K562 (cell line): Measurements from ENCODE around the gene CNTFR. TPM values are rescaled to one million over a fixed set of nuclear protein-coding genes. Genes with fewer than 3 reads are reported as not detected.

Source experiments
- DIDO1 ChIP-seq: fragments of 450-650 bp; IDR thresholded peaks from 2 replicates; pipeline ENCODE4 v1.6.1; 2016; ENCODE audit warnings: low read depth, missing biosample characterization, missing genetic modification characterization
- EHMT2 ChIP-seq: fragments of 450-650 bp; IDR thresholded peaks from 2 replicates; pipeline ENCODE4 v1.6.1; 2018; ENCODE audit warnings: antibody characterized with exemption
- KAT7 ChIP-seq: sonication (generic); formaldehyde crosslinking; IDR thresholded peaks from 2 replicates; pipeline ENCODE4 v1.8.0; 2022; ENCODE audit warnings: missing genetic modification reagents, mild to moderate bottlenecking, borderline replicate concordance
- MCM3 ChIP-seq: fragments of 450-650 bp; IDR thresholded peaks from 2 replicates; pipeline ENCODE4 v1.6.1; 2016
- NR2F6 ChIP-seq: fragments of 450-650 bp; formaldehyde crosslinking; IDR thresholded peaks from 2 replicates; pipeline ENCODE4 v1.4.0; 2020; ENCODE audit warnings: mild to moderate bottlenecking
- PHB ChIP-seq: fragments of 250-450 bp; sonication (Bioruptor Pico); IDR thresholded peaks from 2 replicates; pipeline ENCODE4 v1.5.0; 2021
- RBFOX2 ChIP-seq: fragments of 200-400 bp; formaldehyde crosslinking; IDR thresholded peaks from 2 replicates; pipeline ENCODE4 v1.6.1; 2017; ENCODE audit warnings: low read depth, mild to moderate bottlenecking, low read length, moderate library complexity
- SIN3B ChIP-seq: fragments of 450-650 bp; IDR thresholded peaks from 2 replicates; pipeline ENCODE4 v1.6.1; 2017; ENCODE audit warnings: low read depth, mild to moderate bottlenecking, moderate library complexity
- YY1 ChIP-seq, 3 experiments: IDR thresholded peaks; 2 replicates each; pipeline ENCODE4 v1.6.1; 2011; ENCODE audit warnings: low read length in 2 of 3, mild to moderate bottlenecking in 2 of 3, moderate library complexity in 2 of 3, borderline replicate concordance in 1 of 3, control low read depth in 1 of 3, low read depth in 1 of 3; ENCODE audit not compliant: insufficient read depth in 3 of 3, insufficient replicate concordance in 2 of 3, control insufficient read depth in 1 of 3, insufficient read length in 1 of 3; ENCODE audit errors: extremely low read depth in 1 of 3
- ZBED1 ChIP-seq: IDR thresholded peaks from 2 replicates; pipeline ENCODE4 v1.6.1; 2014
- ZNF140 ChIP-seq: fragments of 250-450 bp; sonication (Bioruptor Pico); IDR thresholded peaks from 2 replicates; pipeline ENCODE4 v1.8.0; 2021; ENCODE audit warnings: moderate library complexity, mild to moderate bottlenecking, inconsistent platforms
- ZNF282 ChIP-seq: sonication (generic); formaldehyde crosslinking; IDR thresholded peaks from 2 replicates; pipeline ENCODE4 v1.8.1; 2023; ENCODE audit warnings: missing genetic modification reagents
- ZNF347 ChIP-seq: fragments of 450-650 bp; formaldehyde crosslinking; IDR thresholded peaks from 2 replicates; pipeline ENCODE4 v1.4.0; 2020; ENCODE audit warnings: low read depth, mild to moderate bottlenecking, moderate library complexity
- polyA plus RNA-seq, 8 experiments: library from polyadenylated mRNA; depleted of rRNA in 4 of 8; stranded (reverse) in 5 of 8; unstranded in 3 of 8; fragments of >200 nt; fragmentation: Nextera tagmentation in 2 of 8; fragmentation: Illumina TruSeq in 1 of 8; extraction: Ambion mirVana in 2 of 8; extraction: Trizol in 1 of 8; gene quantifications; 2 replicates each; pipeline versions ENCODE4 v1.2.1 to v1.2.3, GENCODE V29; 2011 to 2014; ENCODE audit warnings: inconsistent platforms in 1 of 8, missing spikeins in 1 of 8
- total RNA-seq, 7 experiments: library from RNA; depleted of rRNA in 6 of 7; stranded (reverse); fragments of >200 nt in 6 of 7; fragmentation: Illumina TruSeq in 2 of 7; extraction: Trizol in 2 of 7; gene quantifications; 2 replicates each; pipeline versions ENCODE4 v1.2.1 to v1.2.3, GENCODE V29; 2011 to 2021; ENCODE audit warnings: low replicate concordance in 1 of 7
- TF ChIP-seq, protein P1 (sequence below): IDR thresholded peaks from 2 replicates; pipeline ENCODE4 v1.6.1; 2011; ENCODE audit warnings: borderline replicate concordance, low read depth, mild to moderate bottlenecking, moderate library complexity, low read length; ENCODE audit not compliant: insufficient read depth, poor library complexity, severe bottlenecking
- TF ChIP-seq, protein P2 (sequence below): sonication (generic); formaldehyde crosslinking; IDR thresholded peaks from 2 replicates; pipeline ENCODE4 v1.8.0; 2022; ENCODE audit warnings: mild to moderate bottlenecking, low read depth, missing genetic modification reagents
- TF ChIP-seq, protein P3 (sequence below): sonication (generic); formaldehyde crosslinking; IDR thresholded peaks from 2 replicates; pipeline ENCODE4 v1.9.0; 2022; ENCODE audit warnings: mild to moderate bottlenecking, missing genetic modification reagents
- TF ChIP-seq, protein P4 (sequence below): fragments of 250-450 bp; sonication (Bioruptor Pico); IDR thresholded peaks from 2 replicates; pipeline ENCODE4 v1.5.0; 2021; ENCODE audit warnings: mild to moderate bottlenecking, moderate library complexity
- TF ChIP-seq, protein P5 (sequence below): conservative IDR thresholded peaks from 2 replicates; pipeline ENCODE4 v1.6.1; 2011; ENCODE audit warnings: low read depth, mild to moderate bottlenecking, low read length; ENCODE audit not compliant: control insufficient read depth

CNTFR gene
- total and polyA plus RNA-seq, 9 of the 15 experiments (the other 6 are each of a cell fraction or from before 2014, with no cell fraction given) = not detected

DNA sequence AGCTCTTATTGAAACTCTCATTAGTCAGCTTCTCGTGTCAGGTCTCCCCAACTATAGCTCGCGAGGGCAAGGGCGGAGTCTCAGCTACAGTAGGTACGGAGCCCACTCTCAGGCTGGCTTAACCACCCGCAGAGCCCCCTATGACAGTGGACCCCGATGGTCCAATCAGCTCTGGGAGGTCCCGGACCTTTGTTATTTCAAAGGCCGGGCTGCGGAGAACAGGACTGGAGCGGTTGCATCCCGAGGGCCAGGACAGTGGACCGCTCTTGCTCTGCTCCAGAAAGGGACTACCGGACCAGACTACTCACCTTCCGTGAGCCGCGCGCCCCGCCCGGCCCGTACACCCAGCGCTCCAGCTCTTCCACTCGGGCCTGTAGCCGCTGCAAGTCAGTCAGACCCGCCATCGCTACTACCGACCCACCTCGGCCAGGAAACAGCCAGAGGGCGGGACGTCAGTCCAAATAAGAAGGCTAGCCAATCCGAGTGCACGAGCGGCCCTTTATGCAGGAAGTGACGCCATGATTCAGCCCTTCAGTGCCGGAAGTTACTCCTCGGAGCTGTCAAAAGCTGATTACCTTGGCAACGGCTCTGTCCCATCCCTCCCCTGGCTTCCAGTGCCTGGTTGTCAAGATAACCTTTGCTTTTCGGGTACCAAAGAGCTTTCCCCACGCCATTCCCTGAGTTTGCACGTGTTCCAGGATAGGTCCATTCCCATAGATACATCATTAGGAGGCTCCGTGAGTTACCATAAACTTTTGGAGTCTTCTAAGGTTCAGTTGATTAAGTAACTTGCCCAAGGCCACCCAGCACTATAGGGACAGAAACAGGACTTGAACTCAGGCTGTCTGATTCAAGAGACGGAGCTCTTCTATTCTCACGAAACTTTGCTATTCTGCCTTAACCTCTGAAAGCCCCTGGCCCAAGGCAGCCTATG, 30.8 kb upstream of the CNTFR start, which contains the start of gene DCTN3 (continued):
- TF ChIP-seq, protein P1, sequence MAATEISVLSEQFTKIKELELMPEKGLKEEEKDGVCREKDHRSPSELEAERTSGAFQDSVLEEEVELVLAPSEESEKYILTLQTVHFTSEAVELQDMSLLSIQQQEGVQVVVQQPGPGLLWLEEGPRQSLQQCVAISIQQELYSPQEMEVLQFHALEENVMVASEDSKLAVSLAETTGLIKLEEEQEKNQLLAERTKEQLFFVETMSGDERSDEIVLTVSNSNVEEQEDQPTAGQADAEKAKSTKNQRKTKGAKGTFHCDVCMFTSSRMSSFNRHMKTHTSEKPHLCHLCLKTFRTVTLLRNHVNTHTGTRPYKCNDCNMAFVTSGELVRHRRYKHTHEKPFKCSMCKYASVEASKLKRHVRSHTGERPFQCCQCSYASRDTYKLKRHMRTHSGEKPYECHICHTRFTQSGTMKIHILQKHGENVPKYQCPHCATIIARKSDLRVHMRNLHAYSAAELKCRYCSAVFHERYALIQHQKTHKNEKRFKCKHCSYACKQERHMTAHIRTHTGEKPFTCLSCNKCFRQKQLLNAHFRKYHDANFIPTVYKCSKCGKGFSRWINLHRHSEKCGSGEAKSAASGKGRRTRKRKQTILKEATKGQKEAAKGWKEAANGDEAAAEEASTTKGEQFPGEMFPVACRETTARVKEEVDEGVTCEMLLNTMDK = no peak
- TF ChIP-seq ZBED1 (no peak), EHMT2 (peak; percentile 86), RBFOX2 (peak; percentile 81), ZNF140 (CRISPR knock-in tag) (no peak), ZNF282 (CRISPR knock-in tag) (no peak), SIN3B (peak; percentile 50; the same call in 1 of the 2 replicates), PHB (CRISPR knock-in tag) (no peak), MCM3 (no peak), NR2F6 (CRISPR knock-in tag) (no peak), ZNF347 (no peak), YY1 (IDR thresholded peaks at IDR 0.05; ENCODE audit: borderline replicate concordance in 1 of 3, control insufficient read depth in 1 of 3, extremely low read depth in 1 of 3, insufficient read depth in 3 of 3, insufficient read length in 1 of 3, insufficient replicate concordance in 2 of 3, low read depth in 1 of 3, low read length in 2 of 3) (peak in 2 of 3 experiments; percentile 67 to 79), DIDO1 (tag) (no peak), KAT7 (CRISPR knock-in tag) (no peak)
- TF ChIP-seq, protein P2, sequence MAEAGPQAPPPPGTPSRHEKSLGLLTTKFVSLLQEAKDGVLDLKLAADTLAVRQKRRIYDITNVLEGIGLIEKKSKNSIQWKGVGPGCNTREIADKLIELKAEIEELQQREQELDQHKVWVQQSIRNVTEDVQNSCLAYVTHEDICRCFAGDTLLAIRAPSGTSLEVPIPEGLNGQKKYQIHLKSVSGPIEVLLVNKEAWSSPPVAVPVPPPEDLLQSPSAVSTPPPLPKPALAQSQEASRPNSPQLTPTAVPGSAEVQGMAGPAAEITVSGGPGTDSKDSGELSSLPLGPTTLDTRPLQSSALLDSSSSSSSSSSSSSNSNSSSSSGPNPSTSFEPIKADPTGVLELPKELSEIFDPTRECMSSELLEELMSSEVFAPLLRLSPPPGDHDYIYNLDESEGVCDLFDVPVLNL = no peak
- TF ChIP-seq, protein P3, sequence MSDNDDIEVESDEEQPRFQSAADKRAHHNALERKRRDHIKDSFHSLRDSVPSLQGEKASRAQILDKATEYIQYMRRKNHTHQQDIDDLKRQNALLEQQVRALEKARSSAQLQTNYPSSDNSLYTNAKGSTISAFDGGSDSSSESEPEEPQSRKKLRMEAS = peak; percentile 38; the same call in 1 of the 2 replicates
- TF ChIP-seq, protein P4, sequence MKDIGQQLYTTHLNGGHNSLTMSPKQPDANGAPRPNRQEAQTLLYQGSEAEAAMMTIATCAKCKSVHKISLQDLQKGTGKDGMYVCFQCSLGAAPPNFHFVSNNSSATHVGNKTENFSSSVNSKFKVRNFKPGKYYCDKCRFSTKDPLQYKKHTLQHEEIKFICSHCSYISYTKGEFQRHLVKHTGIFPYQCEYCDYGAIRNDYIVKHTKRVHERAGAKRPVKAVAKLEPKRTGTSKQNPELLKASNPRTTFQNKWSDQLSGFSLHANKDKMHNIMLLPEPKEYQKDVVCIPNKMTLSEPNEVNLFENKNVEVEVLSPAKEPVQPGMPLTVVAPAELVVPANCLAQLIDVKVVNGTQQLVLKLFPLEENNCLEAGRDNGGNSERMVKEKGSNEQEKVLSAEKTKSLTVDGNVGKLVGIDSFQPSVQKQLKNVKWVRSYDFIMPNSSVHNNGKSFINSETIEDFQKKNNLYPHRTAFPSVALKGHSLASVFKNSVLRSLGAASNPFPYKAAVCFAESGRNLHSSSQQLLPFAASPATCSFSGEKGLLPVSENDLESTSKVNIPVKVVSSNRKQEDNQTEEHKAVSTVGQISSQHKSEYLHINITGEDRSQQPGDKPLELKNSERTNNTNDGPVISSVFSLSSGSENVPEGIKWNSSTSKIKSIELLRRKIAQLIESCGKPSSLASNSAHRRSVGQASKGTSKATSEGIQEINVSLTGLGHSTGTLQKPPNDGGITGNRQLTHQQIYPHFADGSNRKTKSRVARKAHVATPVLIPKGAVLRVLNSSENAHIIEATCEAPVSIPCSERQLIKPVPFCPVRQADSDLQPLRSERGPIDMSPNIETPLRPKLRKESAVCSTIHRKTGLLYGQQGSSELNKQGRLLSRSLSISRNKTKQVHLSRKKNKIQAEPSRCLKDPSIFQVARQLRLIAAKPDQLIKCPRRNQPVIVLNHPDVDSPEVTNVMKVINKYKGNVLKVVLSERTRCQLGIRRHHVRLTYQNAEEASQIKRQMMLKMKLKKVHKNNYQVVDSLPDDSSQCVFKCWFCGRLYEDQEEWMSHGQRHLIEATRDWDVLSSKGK = no peak
- TF ChIP-seq, protein P5, sequence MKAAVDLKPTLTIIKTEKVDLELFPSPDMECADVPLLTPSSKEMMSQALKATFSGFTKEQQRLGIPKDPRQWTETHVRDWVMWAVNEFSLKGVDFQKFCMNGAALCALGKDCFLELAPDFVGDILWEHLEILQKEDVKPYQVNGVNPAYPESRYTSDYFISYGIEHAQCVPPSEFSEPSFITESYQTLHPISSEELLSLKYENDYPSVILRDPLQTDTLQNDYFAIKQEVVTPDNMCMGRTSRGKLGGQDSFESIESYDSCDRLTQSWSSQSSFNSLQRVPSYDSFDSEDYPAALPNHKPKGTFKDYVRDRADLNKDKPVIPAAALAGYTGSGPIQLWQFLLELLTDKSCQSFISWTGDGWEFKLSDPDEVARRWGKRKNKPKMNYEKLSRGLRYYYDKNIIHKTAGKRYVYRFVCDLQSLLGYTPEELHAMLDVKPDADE = no peak
